HG02642 (cell line): ENCODE results near the gene ITSN1.
"Not testable (repeated sequence)": the region's sequence is repeated elsewhere in the genome, so short reads cannot be mapped to it uniquely, and the experiment has no call there.

Experiments
- ATAC-seq: cut with Tn5 transposase; IDR thresholded peaks from one replicate; pipeline ENCODE4 v1.9.1; 2021; ENCODE audit warnings: mild to moderate bottlenecking; ENCODE audit not compliant: unreplicated experiment, poor library complexity

ITSN1 gene

DNA sequence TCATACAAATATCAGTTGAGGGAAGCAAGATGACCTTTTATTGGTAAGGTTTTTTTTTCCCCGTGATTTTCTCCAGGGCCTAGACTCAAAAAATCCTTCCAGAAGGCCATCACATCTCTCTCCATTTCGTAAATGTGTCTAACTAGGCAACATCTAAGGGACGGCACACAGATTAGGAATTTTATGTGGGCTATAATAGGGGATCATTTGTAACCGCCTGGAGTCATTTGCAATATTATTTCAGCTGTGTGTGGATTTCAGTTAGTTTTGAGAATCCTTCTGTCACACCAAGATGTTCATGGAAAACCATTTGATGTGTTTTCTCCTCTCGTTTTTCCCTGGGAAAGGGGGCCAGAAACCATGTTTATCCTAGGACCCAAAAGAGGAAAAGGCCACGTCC, 210.2 kb downstream of the ITSN1 start:
- ATAC-seq: no peak

DNA sequence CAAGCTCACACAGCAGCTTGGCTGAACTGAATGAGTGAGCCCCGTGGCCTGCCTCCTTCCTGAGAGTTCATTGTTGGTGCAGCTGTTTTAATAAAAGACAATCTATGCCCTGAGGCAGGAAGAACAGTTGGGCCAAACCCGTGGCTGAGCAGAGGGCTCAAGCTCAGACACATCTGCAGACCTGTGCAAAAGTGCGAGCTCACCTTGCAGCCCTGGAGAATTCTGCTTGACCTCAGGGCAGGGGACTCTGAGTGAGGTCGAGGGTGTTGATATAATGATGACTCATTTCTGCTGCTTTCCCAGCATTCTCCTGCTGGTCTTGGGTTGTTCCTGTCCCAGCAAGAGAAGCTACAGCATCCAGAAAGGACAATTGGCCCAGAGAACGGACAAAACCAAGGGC, 212.3 kb downstream of the ITSN1 start:
- ATAC-seq: no peak

DNA sequence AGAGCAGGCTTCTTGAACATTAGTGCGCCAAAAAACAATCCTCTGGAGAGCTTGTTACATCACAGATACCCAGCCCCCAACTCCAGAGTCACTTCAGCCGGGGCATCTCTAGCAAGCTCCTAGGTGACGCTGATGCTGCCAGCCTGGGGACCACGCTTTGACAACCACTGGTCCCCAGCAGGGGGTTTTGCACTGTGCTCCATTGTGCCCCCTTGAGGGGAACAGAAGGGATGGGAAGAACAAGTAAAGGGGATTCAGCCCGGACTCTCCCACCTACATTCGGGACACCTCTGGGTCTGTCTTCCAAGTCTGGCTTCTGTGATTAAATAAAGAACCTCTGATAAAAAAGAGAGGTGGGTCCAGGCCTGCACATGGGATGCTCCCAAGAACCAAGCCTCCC, 212.9 kb downstream of the ITSN1 start:
- no peak for ATAC-seq

DNA sequence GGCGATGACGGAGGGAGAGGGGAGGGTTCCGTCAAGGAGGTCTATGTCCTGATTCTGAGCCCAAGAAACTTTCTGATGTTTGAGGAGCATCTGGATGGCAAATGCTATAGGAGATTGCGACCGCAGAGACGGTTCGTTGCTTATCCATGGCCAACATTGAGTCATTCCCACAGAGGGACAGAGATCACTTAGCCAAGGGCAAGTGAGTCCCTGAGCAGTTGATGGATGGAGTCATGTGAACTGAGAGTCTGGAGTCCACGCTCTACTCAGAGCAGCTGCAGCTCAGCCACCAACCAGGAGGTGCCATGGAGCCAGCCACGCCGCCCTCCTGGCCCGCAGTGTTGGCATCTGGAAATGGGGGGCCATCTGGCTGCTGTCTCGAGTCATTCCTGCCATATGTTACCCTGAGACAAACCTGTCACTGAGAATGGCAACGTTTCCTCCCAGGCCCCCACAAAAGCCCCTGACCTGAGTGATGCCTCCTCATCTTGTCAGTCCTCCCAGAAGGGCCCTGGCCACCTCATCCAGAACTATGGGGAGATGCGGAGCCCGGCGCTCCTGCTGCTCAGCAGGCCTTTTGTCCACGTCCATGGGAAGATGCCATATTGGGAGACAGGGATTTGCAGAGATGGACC, 214.7 kb downstream of the ITSN1 start:
- no peak for ATAC-seq

DNA sequence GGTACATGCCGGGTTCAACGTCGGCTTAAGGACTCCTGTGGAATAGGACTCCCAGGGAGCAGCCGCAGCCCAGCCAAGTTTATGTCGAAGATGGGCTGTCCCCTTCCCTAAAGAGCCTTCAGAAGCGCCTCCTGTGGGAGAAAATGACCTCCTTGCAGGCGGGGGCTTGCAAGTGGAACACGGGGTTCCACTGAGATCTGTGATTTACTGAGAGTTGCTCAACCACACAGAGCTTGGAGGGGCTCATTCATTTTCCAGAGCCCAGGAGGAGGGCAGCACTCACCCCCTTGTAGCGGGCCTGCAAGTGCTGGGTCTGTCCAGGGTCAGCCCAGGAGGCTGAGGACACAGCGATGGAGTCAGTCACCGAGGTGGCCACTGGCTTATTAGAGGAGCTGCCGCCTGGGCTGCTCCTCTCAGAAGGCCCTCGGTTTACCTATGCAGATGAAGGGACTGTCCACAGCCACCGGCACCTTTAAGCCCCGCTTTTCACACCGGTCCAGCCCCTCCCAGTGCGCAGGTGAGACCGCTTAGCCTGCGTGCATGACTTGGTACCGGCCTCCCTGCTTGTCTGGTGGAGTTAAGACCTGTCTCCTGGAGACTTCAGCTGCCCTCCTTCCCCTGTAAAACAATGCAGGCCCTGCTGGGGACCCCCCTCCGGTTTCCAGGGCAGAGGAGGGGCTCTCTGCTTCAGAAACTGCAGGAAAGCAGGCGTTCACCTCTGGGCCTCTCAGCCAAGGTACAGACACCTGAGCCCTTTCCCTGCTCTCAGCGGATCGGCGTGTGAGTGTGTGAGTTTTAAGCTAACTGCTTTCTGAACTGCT, 215.8 kb downstream of the ITSN1 start:
- ATAC-seq: no peak

DNA sequence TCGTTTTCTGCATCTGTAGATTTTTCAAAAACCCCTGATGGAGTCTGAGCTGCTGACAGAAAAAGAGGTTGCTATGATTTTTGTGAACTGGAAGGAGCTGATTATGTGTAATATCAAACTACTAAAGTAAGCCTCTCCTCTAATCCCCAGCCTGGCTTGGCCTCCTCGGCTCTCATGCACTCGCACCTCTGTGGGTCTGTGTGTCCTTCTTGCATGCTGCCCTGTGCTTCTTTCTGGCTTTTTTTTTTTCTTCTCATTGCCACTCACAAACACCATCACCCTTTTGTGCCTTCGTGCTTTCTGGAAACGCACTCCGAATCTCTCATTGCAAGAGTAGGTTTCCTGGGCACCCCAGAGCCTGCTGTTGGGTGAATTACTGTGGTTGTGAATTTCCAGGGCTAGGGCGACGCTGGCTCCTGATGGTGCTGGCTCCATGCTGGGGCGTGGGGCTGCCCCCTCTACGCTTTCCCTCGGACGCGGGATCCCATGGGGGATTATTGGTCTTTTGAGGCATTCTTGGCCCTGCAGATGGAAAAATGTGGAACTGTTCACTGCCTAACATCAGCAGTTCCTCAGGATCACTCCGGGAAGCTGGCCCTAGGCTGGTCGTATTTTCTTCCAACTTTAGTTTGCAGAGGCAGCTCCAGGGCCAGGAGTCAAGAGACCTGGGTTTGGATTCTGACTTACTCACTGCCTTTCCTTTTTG, 216.5 kb downstream of the ITSN1 start:
- no peak for ATAC-seq

DNA sequence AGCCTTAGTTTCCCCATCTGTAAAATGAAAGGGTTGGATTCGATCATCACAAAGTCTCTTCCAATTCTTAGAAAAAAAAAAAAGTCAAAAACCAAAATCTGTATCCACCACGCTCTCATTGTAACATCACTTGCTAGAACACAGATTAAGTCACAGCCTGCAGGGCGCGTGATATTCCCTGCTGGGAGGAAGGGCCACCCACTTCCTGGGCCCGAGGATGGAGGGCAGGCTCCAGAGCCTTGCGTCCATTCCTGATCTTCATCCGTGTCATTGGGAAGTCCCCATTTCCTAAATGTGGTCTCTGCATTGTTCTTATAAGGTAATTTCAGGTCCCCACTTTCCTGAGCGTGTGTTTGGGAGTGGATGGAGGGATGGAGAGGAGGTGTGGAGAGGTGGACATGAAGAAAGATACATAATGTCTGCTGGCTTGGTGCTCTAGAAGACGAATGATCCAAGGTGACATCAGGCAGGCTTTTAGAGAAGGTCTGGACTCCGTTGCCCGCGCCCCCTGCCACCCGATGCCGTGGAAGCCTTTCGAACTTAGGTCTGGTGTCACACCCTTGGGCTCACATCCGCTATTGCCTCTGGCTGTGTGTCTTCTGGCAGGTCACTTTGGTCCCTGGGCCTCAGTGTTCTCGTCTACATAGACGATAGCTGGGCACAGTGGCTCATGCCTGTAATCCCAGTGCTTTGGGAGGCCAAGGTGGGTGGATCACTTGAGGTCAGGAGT, 217.2 kb downstream of the ITSN1 start:
- no peak for ATAC-seq

DNA sequence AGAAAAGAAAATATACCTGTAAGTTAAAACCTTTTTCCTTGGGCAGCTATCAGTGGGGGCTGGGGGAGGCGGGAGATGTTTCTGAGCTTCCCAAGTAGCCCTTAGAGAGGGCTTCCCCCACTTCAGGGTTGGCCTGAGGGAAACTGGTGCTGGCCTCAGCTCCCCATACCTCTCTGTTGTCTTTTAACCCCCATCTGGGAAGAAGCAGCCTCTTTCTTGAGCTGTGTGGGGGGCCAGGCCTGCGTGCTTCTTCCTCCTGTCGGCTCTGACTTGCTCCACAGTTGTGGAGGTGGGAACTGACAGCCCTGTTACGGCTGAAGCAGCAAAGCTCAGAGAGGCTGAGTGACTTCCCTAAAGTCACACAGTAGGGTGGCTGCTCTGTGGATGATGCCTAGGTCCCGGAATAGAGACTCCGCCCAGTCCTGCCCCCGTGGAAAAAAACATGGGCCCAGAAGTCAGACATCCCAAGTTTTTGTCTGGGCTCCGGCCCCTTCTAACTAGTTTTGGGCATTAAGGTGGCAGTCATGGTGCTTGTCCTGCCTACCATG, 218.1 kb downstream of the ITSN1 start:
- ATAC-seq: no peak

DNA sequence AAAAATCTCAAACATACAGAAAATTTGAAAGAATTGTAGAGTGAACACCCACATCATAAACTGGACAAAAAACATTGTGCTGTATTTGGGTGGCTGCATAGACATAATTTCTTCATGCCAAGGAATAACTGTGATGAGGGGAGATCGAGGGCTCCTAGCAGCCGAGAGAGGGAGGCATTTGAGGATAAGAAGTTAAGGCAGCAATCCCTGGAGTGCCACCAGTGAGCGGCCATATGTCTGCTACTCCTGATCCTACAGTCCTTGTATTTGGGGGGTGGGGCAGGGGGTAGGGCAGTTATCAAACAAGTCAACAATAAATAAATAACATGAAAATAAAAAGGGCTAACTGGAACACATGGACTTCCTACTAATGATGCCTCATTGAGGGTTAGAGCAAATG, 218.8 kb downstream of the ITSN1 start:
- no peak for ATAC-seq

DNA sequence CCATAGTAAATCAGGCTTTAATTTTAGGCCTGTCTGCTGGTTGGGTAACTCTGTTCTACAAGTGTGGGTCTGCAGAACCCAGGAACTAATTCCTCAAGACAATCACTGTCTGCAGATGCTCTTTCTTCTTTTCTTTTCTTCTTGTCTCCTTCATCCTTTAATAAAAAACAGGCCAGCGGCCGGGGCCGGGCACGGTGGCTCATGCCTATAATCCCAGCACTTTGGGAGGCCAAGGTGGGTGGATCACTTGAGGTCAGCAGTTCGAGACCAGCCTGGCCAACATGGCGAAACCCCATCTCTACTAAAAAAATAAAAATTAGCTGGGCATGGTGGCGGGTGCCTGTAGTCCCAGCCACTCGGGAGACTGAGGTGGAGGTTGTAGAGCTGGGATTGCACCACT, 220.9 kb downstream of the ITSN1 start:
- not testable (repeated sequence) for ATAC-seq

DNA sequence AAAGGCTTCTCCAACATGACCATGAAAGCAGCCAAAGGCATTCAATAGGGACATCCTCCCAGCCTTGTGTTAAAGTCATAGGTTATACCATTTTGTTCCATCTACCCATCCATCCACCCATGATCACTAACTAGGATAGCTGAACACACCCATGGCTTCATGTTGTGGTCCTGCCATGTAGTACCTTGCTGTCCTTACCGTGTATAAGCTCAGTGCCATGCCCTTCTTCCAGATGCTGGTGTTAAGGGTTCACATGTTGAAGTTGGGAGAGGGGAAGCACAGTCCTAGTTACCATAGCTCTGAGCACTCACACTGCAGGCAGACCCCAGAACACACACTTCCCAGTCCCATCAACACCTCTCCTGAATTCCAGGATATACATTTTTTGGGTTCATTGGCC, 221.8 kb downstream of the ITSN1 start:
- no peak for ATAC-seq

DNA sequence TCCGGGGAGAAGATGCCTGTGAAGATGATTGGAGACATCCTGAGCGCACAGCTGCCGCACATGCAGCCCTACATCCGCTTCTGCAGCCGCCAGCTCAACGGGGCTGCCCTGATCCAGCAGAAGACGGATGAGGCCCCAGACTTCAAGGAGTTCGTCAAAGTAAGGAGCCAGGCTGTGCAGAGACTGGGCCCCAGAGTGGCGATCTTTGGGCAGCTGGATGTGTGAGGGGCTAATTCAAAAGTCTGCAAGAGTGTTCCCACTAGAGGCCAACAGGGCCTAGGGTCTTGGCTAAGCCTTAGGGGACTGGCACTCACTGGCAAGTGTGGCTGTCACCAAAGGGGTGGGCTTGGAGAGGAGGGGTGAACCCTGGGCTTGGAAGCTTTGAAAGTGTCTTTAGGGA, 222.9 kb downstream of the ITSN1 start:
- no peak for ATAC-seq

DNA sequence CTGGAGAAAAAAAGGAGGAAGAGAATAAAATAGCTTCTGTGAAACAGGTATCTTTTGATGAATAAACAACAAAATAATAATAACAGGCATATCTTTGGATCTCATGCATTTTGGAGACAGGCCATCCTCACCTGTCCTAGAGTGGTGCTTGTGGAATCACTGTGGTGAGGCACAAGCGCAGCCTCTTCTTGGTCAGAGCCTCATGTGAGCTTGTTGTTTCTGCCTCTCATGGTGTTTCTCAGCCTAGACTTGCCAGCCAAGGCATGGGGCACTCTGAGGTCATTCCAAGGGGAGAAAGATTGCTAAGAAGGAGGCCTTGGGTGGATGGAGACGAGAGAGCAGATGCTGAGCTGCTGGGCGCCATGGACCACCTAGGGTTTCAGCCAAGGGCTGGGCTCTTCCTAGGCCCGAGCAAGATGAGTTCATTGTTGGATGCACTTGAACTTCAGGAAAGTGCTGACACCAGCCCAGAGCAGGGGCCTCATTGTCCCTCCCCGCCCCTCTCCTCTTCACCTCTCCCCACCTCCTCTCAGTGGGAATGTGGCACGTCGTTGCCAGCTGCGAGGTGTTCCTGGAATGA, 223.8 kb downstream of the ITSN1 start:
- no peak for ATAC-seq

DNA sequence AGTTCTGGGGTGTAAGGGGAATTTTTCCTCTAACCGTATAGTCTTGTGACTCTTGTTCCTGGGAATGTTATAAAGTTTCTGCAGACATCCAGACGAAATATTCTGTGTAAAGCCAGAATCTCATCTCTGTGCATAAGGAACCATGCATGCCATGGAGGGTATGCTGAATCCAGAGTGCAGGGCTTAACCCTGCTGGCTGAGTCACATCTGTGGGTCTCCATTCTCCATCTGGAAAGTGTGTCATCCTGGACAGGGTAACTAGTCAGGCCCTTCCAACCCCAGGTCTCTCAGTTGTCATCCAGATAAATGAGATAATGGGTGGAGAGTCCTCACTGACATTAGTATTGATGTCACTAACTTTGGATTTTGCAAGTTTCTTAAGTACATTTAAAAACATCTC, 224.5 kb downstream of the ITSN1 start:
- ATAC-seq: no peak

DNA sequence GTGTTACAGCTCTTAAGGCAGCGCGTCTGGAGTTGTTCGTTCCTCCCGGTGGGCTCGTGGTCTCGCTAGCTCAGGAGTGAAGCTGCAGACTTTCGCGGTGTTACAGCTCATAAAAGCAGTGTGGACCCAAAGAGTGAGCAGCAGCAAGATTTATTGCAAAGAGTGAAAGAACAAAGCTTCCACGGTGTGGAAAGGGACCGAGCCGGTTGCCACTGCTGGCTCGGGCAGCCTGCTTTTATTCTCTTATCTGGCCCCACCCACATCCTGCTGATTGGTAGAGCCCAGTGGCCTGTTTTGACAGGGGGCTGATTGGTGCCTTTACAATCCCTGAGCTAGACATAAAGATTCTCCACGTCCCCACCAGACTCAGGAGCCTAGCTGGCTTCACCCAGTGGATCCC, 225.6 kb downstream of the ITSN1 start:
- not testable (repeated sequence) for ATAC-seq

DNA sequence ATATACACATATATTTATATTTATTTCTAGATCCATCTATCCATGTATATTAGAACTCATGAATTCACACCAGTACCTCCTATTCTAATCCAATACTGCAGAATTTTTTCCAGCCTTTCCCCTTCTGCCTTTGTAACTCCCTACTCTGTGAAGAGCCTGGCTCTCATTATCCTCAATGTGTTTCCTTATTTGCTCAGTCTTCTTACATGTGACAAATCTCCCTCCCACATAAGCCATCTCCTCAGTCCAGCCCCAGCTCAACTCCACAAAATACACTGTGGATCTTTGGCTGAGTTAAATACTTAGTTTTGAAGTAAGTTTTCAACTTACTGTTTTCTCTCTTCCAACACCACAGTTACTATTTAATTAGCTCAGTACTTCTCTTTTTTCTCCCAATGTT, 227.6 kb downstream of the ITSN1 start:
- ATAC-seq: no peak

DNA sequence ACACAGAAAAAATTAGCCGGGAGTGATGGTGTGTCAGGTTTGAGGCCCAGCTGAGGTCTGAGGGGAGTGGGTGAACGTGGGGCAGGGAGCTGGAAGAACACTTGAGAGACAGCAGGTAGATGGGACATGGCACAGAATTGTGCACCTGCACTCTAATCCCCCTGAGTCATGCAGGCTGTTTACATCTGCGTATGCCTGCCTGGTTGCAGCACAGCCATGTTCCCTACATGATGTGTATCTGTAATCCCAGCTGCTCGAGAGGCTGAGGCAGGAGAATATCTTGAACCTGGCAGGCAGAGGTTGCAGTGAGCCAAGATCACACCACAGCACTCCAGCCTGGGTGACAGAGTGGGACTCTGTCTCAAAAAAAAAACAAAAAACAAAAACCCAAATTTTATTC, 228.5 kb downstream of the ITSN1 start:
- ATAC-seq: no peak

DNA sequence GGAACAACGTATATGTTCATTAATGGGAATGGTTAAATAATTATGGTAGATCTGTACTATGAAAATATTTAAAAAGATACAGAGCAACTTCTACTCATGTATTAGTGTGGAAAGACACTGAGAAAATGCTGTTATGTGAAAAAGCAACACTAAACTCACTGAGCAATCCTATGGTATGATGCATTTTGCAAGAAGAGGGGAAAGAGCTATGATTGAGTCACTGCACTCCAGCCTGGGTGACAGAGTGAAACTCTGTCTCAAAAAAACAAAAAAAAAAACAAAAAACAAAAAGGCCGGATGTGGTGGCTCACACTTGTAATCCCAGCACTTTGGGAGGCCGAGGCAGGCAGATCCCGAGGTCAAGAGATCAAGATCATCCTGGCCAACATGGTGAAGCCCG, 228.9 kb downstream of the ITSN1 start:
- no peak for ATAC-seq

DNA sequence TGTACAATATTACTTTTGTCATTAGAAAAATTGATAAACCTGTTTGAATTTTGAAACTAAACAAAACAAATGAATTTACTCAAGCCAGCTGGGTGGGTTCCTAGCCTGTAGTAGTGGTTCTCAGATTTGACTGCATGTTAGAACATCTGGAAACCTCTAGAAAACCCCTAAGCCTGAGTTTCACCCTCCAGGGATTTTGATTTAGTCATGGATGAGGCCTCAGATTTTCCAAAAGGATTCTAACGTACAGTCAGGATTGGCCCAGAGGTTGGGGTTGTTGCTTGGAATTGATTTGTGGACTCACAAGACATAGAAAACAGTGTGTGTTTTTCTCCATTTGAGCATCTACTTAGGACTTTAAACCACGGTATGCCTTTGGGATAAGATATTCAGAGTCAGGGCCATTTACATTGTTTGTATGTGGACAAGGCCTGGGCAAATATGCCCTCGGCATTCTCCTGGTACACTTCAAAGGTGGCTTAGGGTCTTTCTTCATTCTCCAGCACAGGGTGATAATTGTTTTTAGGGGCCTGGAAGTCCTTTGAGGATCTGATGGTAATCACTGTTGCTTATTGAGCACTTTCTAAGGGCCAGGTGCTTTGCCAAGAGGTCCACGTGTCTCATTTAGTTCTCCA, 230.7 kb downstream of the ITSN1 start:
- ATAC-seq: no peak

DNA sequence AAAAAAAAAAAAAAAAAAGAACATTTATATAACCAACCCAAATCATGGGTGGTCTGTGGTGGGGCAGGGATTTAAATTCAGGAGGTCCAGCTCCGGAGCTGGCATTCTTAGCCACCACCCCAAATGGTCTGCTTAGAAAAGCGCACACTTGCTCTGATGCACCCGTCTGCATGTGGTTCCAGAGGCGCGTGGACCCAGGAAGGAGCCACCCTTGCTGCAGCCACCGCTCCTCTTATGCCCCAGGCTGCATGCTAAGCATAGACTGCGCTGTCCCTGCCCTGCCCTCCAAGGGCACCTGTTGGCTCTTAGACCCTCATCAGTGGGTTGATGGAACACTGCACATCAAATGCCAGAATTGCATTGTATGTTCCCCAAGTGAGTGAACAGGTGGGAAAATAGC, 231.9 kb downstream of the ITSN1 start:
- no peak for ATAC-seq
